Measurements from ENCODE around the gene IFNA17.
"Not testable (repeated sequence)": the region's sequence is repeated elsewhere in the genome, so short reads cannot be mapped to it uniquely, and the experiment has no call there.

The IFNA17 gene

GRCh38 chr9:21210311-21210710 lies 17.7 kb downstream of the IFNA17 start:
- no peak for DNase-seq (ENCODE audit: low spot score)

GRCh38 chr9:21207043-21207442 lies 21.0 kb downstream of the IFNA17 start, which contains the start of gene IFNA10:
IFNA10 (minus strand) TSS chr9:21207143; CDS start chr9:21207097, 46 bp downstream.
- not testable (repeated sequence) for DNase-seq (ENCODE audit: low spot score)

- DNase-seq (ENCODE audit: low spot score) = no peak
Observed at GRCh38 chr9:21205204-21205603, 22.8 kb downstream of the IFNA17 start.

- not testable (repeated sequence) for DNase-seq (ENCODE audit: low spot score)
Observed at GRCh38 chr9:21202105-21202504, 25.9 kb downstream of the IFNA17 start, which contains the start of gene IFNA7. IFNA7 (minus strand) TSS chr9:21202205; CDS start chr9:21202165, 40 bp downstream.

GRCh38 chr9:21194867-21195776 lies 32.9 kb downstream of the IFNA17 start:
- DNase-seq (ENCODE audit: low spot score) = not testable (repeated sequence)

- not testable (repeated sequence) for DNase-seq (ENCODE audit: low spot score)
Observed at GRCh38 chr9:21187487-21187886, 40.5 kb downstream of the IFNA17 start, which contains the start of gene IFNA4. IFNA4 (minus strand) TSS chr9:21187587; CDS start chr9:21187531, 56 bp downstream.

- DNase-seq (ENCODE audit: low spot score) = not testable (repeated sequence)
Observed at GRCh38 chr9:21182810-21183736, 44.9 kb downstream of the IFNA17 start.

All from AG08396 (cell line).